K562 (cell line): Measurements from ENCODE around the gene GRIA1. TPM values are rescaled to one million over a fixed set of nuclear protein-coding genes. Genes with fewer than 3 reads are reported as not detected.

Source experiments
- ATAC-seq: fragments of 200-7000 bp; cut with Tn5 transposase; 3 replicates; pipeline ENCODE4 v1.9.1; 2020; ENCODE audit warnings: moderate library complexity
- BruUV-seq: library from RNA; stranded (reverse); fragments of 400-500 nt; replicated peaks from 2 replicates; lab custom pipeline; 2021; lab: Mats Ljungman, UMichigan
- CTCF ChIA-PET: fragments of 300-600 bp; formaldehyde crosslinking; extraction: SDS; loops from one replicate; lab custom pipeline; 2021; ENCODE audit warnings: low intra/inter-chr PET ratio; lab: Yijun Ruan, JAX
- POLR2A ChIA-PET: fragments of 300-600, 350-650 bp; sonication (Branson Sonifier 250); formaldehyde crosslinking; extraction: SDS; loops from one replicate; lab custom pipeline; 2021; ENCODE audit warnings: antibody characterized with exemption, inconsistent platforms; lab: Yijun Ruan, JAX
- DNase-seq, 4 experiments: peaks; one replicate each; pipeline versions ENCODE4 v3.0.0 to v3.0.0-alpha.2; 2011 to 2018; ENCODE audit warnings: low spot score in 3 of 4, mixed read lengths in 3 of 4; ENCODE audit errors: extremely low read depth in 1 of 4
- FAIRE-seq: peaks from 2 replicates; lab custom pipeline; 2011; peaks lifted over from hg19 to GRCh38; lab: Jason Lieb, UNC
- H2AFZ ChIP-seq: 2 replicates; pipeline ENCODE4 v1.6.0; 2011; ENCODE audit warnings: low read depth, low read length, control low read depth, inconsistent platforms
- H3K27ac ChIP-seq: fragments of 200-600 bp; 3 replicates; pipeline ENCODE4 v1.8.0; 2011; ENCODE audit warnings: low read depth, mild to moderate bottlenecking, control low read depth, inconsistent platforms, low read length, moderate library complexity, mixed read lengths; ENCODE audit errors: extremely low read depth
- H3K27me3 ChIP-seq, 2 experiments: fragments of 300-600 bp in 1 of 2; 2 replicates in 1 of 2; 3 replicates in 1 of 2; pipeline versions ENCODE4 v1.6.0 to v1.8.0; 2011; ENCODE audit warnings: inconsistent platforms in 2 of 2, low read length in 2 of 2, mild to moderate bottlenecking in 1 of 2, mixed read lengths in 1 of 2, moderate library complexity in 1 of 2; ENCODE audit not compliant: control insufficient read depth in 2 of 2, insufficient read depth in 2 of 2
- H3K36me3 ChIP-seq: fragments of 300-600 bp; 3 replicates; pipeline ENCODE4 v1.8.0; 2011; ENCODE audit warnings: mild to moderate bottlenecking, low read length, inconsistent platforms; ENCODE audit not compliant: control insufficient read depth, insufficient read depth
- H3K4me1 ChIP-seq, 2 experiments: fragments of 200-600 bp in 1 of 2; replicated peaks in 1 of 2; 2 replicates in 1 of 2; 3 replicates in 1 of 2; pipeline versions ENCODE4 v1.5.1 to v1.8.0; 2011; ENCODE audit warnings: inconsistent platforms in 2 of 2, low read length in 2 of 2, mild to moderate bottlenecking in 1 of 2, mixed read lengths in 1 of 2, moderate library complexity in 1 of 2; ENCODE audit not compliant: control insufficient read depth in 2 of 2, insufficient read depth in 2 of 2
- H3K4me2 ChIP-seq: 2 replicates; pipeline ENCODE4 v1.6.1; 2011; ENCODE audit warnings: low read length, control low read depth, inconsistent platforms, mixed read lengths; ENCODE audit not compliant: insufficient read depth
- H3K4me3 ChIP-seq: fragments of 200-600 bp; sonication (generic), shearing (Covaris generic); 2 replicates; pipeline ENCODE4 v1.5.1; 2016; ENCODE audit warnings: control low read depth, inconsistent platforms
- H3K79me2 ChIP-seq: fragments of 200-600 bp; 3 replicates; pipeline ENCODE4 v1.8.0; 2011; ENCODE audit warnings: low read length, inconsistent platforms; ENCODE audit not compliant: control insufficient read depth, insufficient read depth
- H3K9ac ChIP-seq, 2 experiments: 2 replicates each; pipeline versions ENCODE4 v1.6.0 to v1.6.1; 2011; ENCODE audit warnings: low read depth in 2 of 2, low read length in 2 of 2, control low read depth in 1 of 2, inconsistent platforms in 1 of 2, mild to moderate bottlenecking in 1 of 2, mixed read lengths in 1 of 2; ENCODE audit not compliant: insufficient read depth in 1 of 2
- H3K9me1 ChIP-seq: one replicate; pipeline ENCODE4 v1.6.0; 2011; ENCODE audit warnings: inconsistent platforms, mild to moderate bottlenecking, low read length, moderate library complexity; ENCODE audit not compliant: control insufficient read depth, insufficient read depth
- H3K9me3 ChIP-seq: replicated peaks from 2 replicates; pipeline ENCODE4 v1.5.1; 2011; ENCODE audit warnings: low read depth, low read length, inconsistent platforms; ENCODE audit not compliant: control insufficient read depth, insufficient read depth
- H4K20me1 ChIP-seq: replicated peaks from 2 replicates; pipeline ENCODE4 v1.6.1; 2011; ENCODE audit warnings: low read length, inconsistent platforms, mixed read lengths; ENCODE audit not compliant: control insufficient read depth, insufficient read depth
- CBX1 ChIP-seq: sonication (generic); IDR thresholded peaks from 2 replicates; pipeline ENCODE4 v1.6.1; 2016; ENCODE audit warnings: antibody characterized with exemption, low read depth, mild to moderate bottlenecking
- ELF4 ChIP-seq: fragments of 450-650 bp; formaldehyde crosslinking; IDR thresholded peaks from 2 replicates; pipeline ENCODE4 v1.4.0; 2022; ENCODE audit warnings: missing genetic modification characterization
- JUN ChIP-seq, 2 experiments: sonication (generic) in 1 of 2; formaldehyde crosslinking in 1 of 2; IDR thresholded peaks; 2 replicates each; pipeline versions ENCODE4 v1.6.1 to v1.8.0; 2012 to 2022; ENCODE audit warnings: borderline replicate concordance in 2 of 2, mild to moderate bottlenecking in 2 of 2, improper control_type of control experiment in 1 of 2, low read depth in 1 of 2, low read length in 1 of 2, missing genetic modification reagents in 1 of 2
- MTF1 ChIP-seq: fragments of 250-450 bp; sonication (Bioruptor Pico); IDR thresholded peaks from 2 replicates; pipeline ENCODE4 v1.9.0; 2021; ENCODE audit warnings: moderate library complexity, mild to moderate bottlenecking, inconsistent platforms, borderline replicate concordance
- NCOA6 ChIP-seq: fragments of 450-650 bp; IDR thresholded peaks from 2 replicates; pipeline ENCODE4 v1.6.1; 2017; ENCODE audit warnings: mild to moderate bottlenecking
- RBM15 ChIP-seq: fragments of 200-400 bp; formaldehyde crosslinking; IDR thresholded peaks from 2 replicates; pipeline ENCODE4 v1.6.1; 2018; ENCODE audit warnings: mild to moderate bottlenecking, low read length, moderate library complexity; ENCODE audit not compliant: insufficient read depth
- SIX5 ChIP-seq, 2 experiments: IDR thresholded peaks; 2 replicates each; pipeline ENCODE4 v1.6.1; 2011; ENCODE audit warnings: low read length in 2 of 2, borderline replicate concordance in 1 of 2, low read depth in 1 of 2, mild to moderate bottlenecking in 1 of 2, moderate library complexity in 1 of 2; ENCODE audit not compliant: insufficient read depth in 1 of 2
- ZNF699 ChIP-seq: fragments of 250-450 bp; sonication (Bioruptor Pico); IDR thresholded peaks from 2 replicates; pipeline ENCODE4 v1.8.0; 2021; ENCODE audit warnings: mild to moderate bottlenecking, moderate library complexity; ENCODE audit not compliant: insufficient replicate concordance
- WGBS: fragments of 100-300 bp; shearing (Covaris generic); methylation state at CpG from one replicate; pipeline ENCODE4 v1.1.6; 2016; ENCODE audit warnings: low coverage, mixed read lengths; ENCODE audit not compliant: insufficient coverage; ENCODE audit errors: missing lambda C conversion rate; 5-methylcytosine and 5-hydroxymethylcytosine counted together
- in situ Hi-C: fragments of 300-500 bp; cut with MboI; formaldehyde crosslinking; loops from 4 replicates; pipeline ENCODE4 v1.15.0; 2018; ENCODE audit warnings: inconsistent platforms, mixed read lengths
- intact Hi-C: fragments of 100-400 bp; cut with micrococcal nuclease; formaldehyde crosslinking; loops from 2 replicates; pipeline ENCODE4 v1.14.2; 2022
- polyA plus RNA-seq, 8 experiments: library from polyadenylated mRNA; depleted of rRNA in 4 of 8; stranded (reverse) in 5 of 8; unstranded in 3 of 8; fragments of >200 nt; fragmentation: Nextera tagmentation in 2 of 8; fragmentation: Illumina TruSeq in 1 of 8; extraction: Ambion mirVana in 2 of 8; extraction: Trizol in 1 of 8; gene quantifications; 2 replicates each; pipeline versions ENCODE4 v1.2.1 to v1.2.3, GENCODE V29; 2011 to 2014; ENCODE audit warnings: inconsistent platforms in 1 of 8, missing spikeins in 1 of 8
- total RNA-seq, 7 experiments: library from RNA; depleted of rRNA in 6 of 7; stranded (reverse); fragments of >200 nt in 6 of 7; fragmentation: Illumina TruSeq in 2 of 7; extraction: Trizol in 2 of 7; gene quantifications; 2 replicates each; pipeline versions ENCODE4 v1.2.1 to v1.2.3, GENCODE V29; 2011 to 2021; ENCODE audit warnings: low replicate concordance in 1 of 7
- TF ChIP-seq, protein P1 (sequence below), 2 experiments: fragments of 450-650 bp; conservative IDR thresholded peaks; 2 replicates each; pipeline ENCODE4 v1.6.1; 2017; ENCODE audit warnings: mild to moderate bottlenecking in 2 of 2, moderate library complexity in 2 of 2
- TF ChIP-seq, protein P2 (sequence below): fragments of 450-650 bp; formaldehyde crosslinking; conservative IDR thresholded peaks from 2 replicates; pipeline ENCODE4 v1.4.0; 2022; ENCODE audit warnings: mild to moderate bottlenecking, missing genetic modification characterization

Gene GRIA1
- total and polyA plus RNA-seq, 9 of the 15 experiments (the other 6 are each of a cell fraction or from before 2014, with no cell fraction given): not detected

DNA sequence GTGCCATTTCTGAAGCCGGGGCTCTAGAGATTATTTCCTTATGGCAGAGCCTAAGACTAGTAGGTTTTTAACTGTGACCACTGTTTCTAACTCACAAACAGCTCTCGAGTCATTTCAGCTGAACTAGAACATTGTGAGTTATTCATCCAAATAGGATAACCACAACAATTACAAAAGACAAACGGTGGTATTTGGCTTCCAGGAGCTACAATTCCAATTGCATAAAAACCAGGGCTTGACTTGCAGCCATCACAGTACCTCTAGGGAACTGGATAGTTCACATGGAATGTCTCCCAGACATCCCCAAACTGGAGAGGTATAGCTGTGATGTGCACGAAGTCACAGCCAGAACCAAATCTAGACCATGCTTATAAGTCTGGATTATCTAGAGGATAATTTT lies 323.4 kb downstream of the GRIA1 start:
- ATAC-seq (no peak), FAIRE-seq (no peak), DNase-seq (no peak)
- Histone ChIP-seq H3K79me2 (no peaks in the 10 kb centered on the region), H3K9me3 (no peaks in the 10 kb centered on the region), H2AFZ (no peak overlapping the region), H3K9ac (no peak overlapping the region), H3K9me1 (no peaks in the 10 kb centered on the region), H3K27me3 (no peaks in the 10 kb centered on the region), H3K4me1 (no peaks in the 10 kb centered on the region), H3K27ac (no peak overlapping the region), H3K4me2 (no peak overlapping the region), H4K20me1 (no peaks in the 10 kb centered on the region), H3K36me3 (no peaks in the 10 kb centered on the region), H3K4me3 (no peak overlapping the region)
- no TSS peak for BruUV-seq
- ChIA-PET POLR2A (interaction anchor here (0.6 kb wide), 1 partner anchor 9 kb away, joined by 3 read pairs; no protein-coding TSS in a partner anchor), CTCF (no interaction called here)
- WGBS: 1% methylated on average over 4 of the region's 4 CpGs
- no peak for TF ChIP-seq ELF4 (CRISPR knock-in tag)
- TF ChIP-seq, protein P1, sequence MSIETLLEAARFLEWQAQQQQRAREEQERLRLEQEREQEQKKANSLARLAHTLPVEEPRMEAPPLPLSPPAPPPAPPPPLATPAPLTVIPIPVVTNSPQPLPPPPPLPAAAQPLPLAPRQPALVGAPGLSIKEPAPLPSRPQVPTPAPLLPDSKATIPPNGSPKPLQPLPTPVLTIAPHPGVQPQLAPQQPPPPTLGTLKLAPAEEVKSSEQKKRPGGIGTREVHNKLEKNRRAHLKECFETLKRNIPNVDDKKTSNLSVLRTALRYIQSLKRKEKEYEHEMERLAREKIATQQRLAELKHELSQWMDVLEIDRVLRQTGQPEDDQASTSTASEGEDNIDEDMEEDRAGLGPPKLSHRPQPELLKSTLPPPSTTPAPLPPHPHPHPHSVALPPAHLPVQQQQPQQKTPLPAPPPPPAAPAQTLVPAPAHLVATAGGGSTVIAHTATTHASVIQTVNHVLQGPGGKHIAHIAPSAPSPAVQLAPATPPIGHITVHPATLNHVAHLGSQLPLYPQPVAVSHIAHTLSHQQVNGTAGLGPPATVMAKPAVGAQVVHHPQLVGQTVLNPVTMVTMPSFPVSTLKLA (conservative IDR thresholded peaks at IDR 0.05): no peak
- no peak for TF ChIP-seq NCOA6
- TF ChIP-seq ZNF699 (CRISPR knock-in tag): no peak
- TF ChIP-seq RBM15: no peak
- no peak for TF ChIP-seq CBX1
- no peak for TF ChIP-seq JUN (IDR thresholded peaks at IDR 0.05; ENCODE audit: borderline replicate concordance, low read depth, low read length)
- TF ChIP-seq JUN (CRISPR knock-in tag; IDR thresholded peaks at IDR 0.05; ENCODE audit: borderline replicate concordance): no peak
- no peak for TF ChIP-seq MTF1 (CRISPR knock-in tag)
- TF ChIP-seq, protein P2, sequence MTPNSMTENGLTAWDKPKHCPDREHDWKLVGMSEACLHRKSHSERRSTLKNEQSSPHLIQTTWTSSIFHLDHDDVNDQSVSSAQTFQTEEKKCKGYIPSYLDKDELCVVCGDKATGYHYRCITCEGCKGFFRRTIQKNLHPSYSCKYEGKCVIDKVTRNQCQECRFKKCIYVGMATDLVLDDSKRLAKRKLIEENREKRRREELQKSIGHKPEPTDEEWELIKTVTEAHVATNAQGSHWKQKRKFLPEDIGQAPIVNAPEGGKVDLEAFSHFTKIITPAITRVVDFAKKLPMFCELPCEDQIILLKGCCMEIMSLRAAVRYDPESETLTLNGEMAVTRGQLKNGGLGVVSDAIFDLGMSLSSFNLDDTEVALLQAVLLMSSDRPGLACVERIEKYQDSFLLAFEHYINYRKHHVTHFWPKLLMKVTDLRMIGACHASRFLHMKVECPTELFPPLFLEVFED (CRISPR knock-in tag): no peak
- TF ChIP-seq SIX5 (IDR thresholded peaks at IDR 0.05; ENCODE audit: borderline replicate concordance in 1 of 2, insufficient read depth in 1 of 2, low read depth in 1 of 2, low read length in 2 of 2): no peak
- in situ Hi-C loops: no loop called here
- intact Hi-C loops: no loop called here
